B cell (primary cell): ENCODE data around the gene CADPS. TPM values are rescaled to one million over a fixed set of nuclear protein-coding genes. Genes with fewer than 3 reads are reported as not detected.

Experiments used
- ATAC-seq: fragments of 200-7000 bp; cut with Tn5 transposase; one replicate; pipeline ENCODE4 v1.10.0; 2021; ENCODE audit warnings: low read depth, mild to moderate bottlenecking, moderate number of reproducible peaks, moderate library complexity
- CTCF ChIA-PET: fragments of 350-600 bp; sonication (Branson Sonifier 250); formaldehyde crosslinking; loops from one replicate; lab custom pipeline; 2021; ENCODE audit warnings: antibody characterized with exemption, inconsistent platforms; lab: Charles Lee
- POLR2A ChIA-PET: fragments of 350-600 bp; sonication (Branson Sonifier 250); formaldehyde crosslinking; loops from one replicate; lab custom pipeline; 2021; ENCODE audit warnings: antibody characterized with exemption; lab: Charles Lee
- DNase-seq: peaks from one replicate; pipeline ENCODE4 v3.0.0; 2013
- H2AFZ ChIP-seq: 2 replicates; pipeline ENCODE4 v1.6.1; 2012; ENCODE audit warnings: mild to moderate bottlenecking, low read depth, low read length; ENCODE audit not compliant: insufficient read depth, poor library complexity, severe bottlenecking
- H3K27ac ChIP-seq, 2 donors: 1 replicate in 1 of 2; 2 replicates in 1 of 2; pipeline ENCODE4 v1.5.1; 2012 to 2013; ENCODE audit warnings: low read length in 2 of 2, mild to moderate bottlenecking in 2 of 2, moderate library complexity in 1 of 2
- H3K27me3 ChIP-seq, 4 experiments: fragments of 200-600 bp in 1 of 4; sonication (generic) in 1 of 4; replicated peaks in 1 of 4; 1 replicate in 2 of 4; 2 replicates in 2 of 4; pipeline versions ENCODE4 v1.6.1 to v1.7.0; 2013 to 2016; ENCODE audit warnings: low read length in 3 of 4, mild to moderate bottlenecking in 2 of 4, mixed read lengths in 1 of 4, moderate library complexity in 1 of 4; ENCODE audit not compliant: insufficient read depth in 4 of 4, control insufficient read depth in 3 of 4; ENCODE audit errors: control extremely low read depth in 1 of 4
- H3K36me3 ChIP-seq, 2 experiments: replicated peaks in 1 of 2; 1 replicate in 1 of 2; 2 replicates in 1 of 2; pipeline versions ENCODE4 v1.6.1 to v1.7.1; 2013; ENCODE audit warnings: low read length in 1 of 2; ENCODE audit not compliant: insufficient read depth in 2 of 2, control insufficient read depth in 1 of 2; ENCODE audit errors: control extremely low read depth in 1 of 2, extremely low read depth in 1 of 2
- H3K4me1 ChIP-seq, 2 donors: fragments of 200-600 bp in 1 of 2; sonication (generic) in 1 of 2; 1 replicate in 1 of 2; 2 replicates in 1 of 2; pipeline versions ENCODE4 v1.5.1 to v1.6.1; 2013 to 2017; ENCODE audit warnings: low read length in 2 of 2; ENCODE audit not compliant: control insufficient read depth in 2 of 2, insufficient read depth in 2 of 2
- H3K4me2 ChIP-seq: replicated peaks from 2 replicates; pipeline ENCODE3; 2012; ENCODE audit warnings: mild to moderate bottlenecking, low read depth, low read length; ENCODE audit not compliant: poor library complexity, severe bottlenecking
- H3K4me3 ChIP-seq, 5 experiments: fragments of 200-600 bp in 1 of 5; sonication (generic) in 1 of 5; 1 replicate in 3 of 5; 2 replicates in 2 of 5; pipeline versions ENCODE4 v1.5.1 to v1.7.0; 2011 to 2016; ENCODE audit warnings: low read length in 4 of 5, mild to moderate bottlenecking in 4 of 5, low read depth in 2 of 5, control low read depth in 1 of 5, moderate library complexity in 1 of 5; ENCODE audit not compliant: insufficient read depth in 1 of 5; ENCODE audit errors: control extremely low read depth in 1 of 5, extremely low read depth in 1 of 5
- H3K79me2 ChIP-seq: fragments of 200-600 bp; sonication (generic); one replicate; pipeline ENCODE4 v1.6.0; 2016; ENCODE audit warnings: low read length; ENCODE audit not compliant: control insufficient read depth, insufficient read depth
- H3K9ac ChIP-seq: fragments of 200-600 bp; sonication (generic); 2 replicates; pipeline ENCODE4 v1.6.1; 2017; ENCODE audit warnings: mild to moderate bottlenecking, low read length, moderate library complexity
- H3K9me3 ChIP-seq, 3 donors: one replicate each; pipeline versions ENCODE4 v1.6.1 to v1.7.1; 2013; ENCODE audit warnings: low read length in 2 of 3; ENCODE audit not compliant: control insufficient read depth in 2 of 3, insufficient read depth in 1 of 3; ENCODE audit errors: control extremely low read depth in 1 of 3
- H4K20me1 ChIP-seq: 2 replicates; pipeline ENCODE4 v1.6.0; 2012; ENCODE audit warnings: mild to moderate bottlenecking, low read length; ENCODE audit not compliant: insufficient read depth, control insufficient read depth, poor library complexity, severe bottlenecking
- H3K27ac Mint-ChIP-seq: one replicate; pipeline ENCODE4 v1.8.0; 2021; ENCODE audit warnings: mixed read lengths
- H3K27me3 Mint-ChIP-seq: one replicate; pipeline ENCODE4 v1.8.0; 2021; ENCODE audit warnings: mixed read lengths
- H3K4me1 Mint-ChIP-seq: one replicate; pipeline ENCODE4 v1.8.0; 2021; ENCODE audit warnings: mixed read lengths
- H3K4me3 Mint-ChIP-seq: one replicate; pipeline ENCODE4 v1.8.0; 2021; ENCODE audit warnings: mixed read lengths
- H3K9me3 Mint-ChIP-seq: one replicate; pipeline ENCODE4 v1.8.0; 2022; ENCODE audit warnings: mixed read lengths; ENCODE audit not compliant: insufficient read depth
- EZH2 ChIP-seq: IDR thresholded peaks from 2 replicates; pipeline ENCODE4 v1.6.1; 2012; ENCODE audit warnings: borderline replicate concordance, low read depth, mild to moderate bottlenecking, moderate library complexity, low read length; ENCODE audit not compliant: insufficient read depth, poor library complexity, severe bottlenecking
- WGBS: methylation state at CpG from one replicate; pipeline ENCODE4 v1.1.5; 2013; ENCODE audit warnings: missing lambda C conversion rate; ENCODE audit not compliant: insufficient coverage; 5-methylcytosine and 5-hydroxymethylcytosine counted together
- intact Hi-C: fragments of 100-400 bp; cut with micrococcal nuclease; formaldehyde crosslinking; loops from one replicate; pipeline ENCODE4 v1.10.0; 2022
- polyA plus RNA-seq: library from polyadenylated mRNA; depleted of rRNA; stranded (reverse); fragments of >200 nt; gene quantifications from 2 replicates; pipeline ENCODE4 v1.2.3, GENCODE V29; 2012
- total RNA-seq, 2 donors: library from RNA; stranded (reverse); fragments of 120-200 nt in 1 of 2; gene quantifications; 1 replicate in 1 of 2; 2 replicates in 1 of 2; pipeline versions ENCODE4 v1.2.3 to v1.2.4, GENCODE V29; 2013 to 2022
- TF ChIP-seq, protein P1 (sequence below): fragments of 200-600 bp; IDR thresholded peaks from one replicate; pipeline ENCODE4 v1.8.0; 2022; ENCODE audit warnings: antibody characterized with exemption, mild to moderate bottlenecking

CADPS gene
- total and polyA plus RNA-seq, 2 donors (not counting 1 experiment from before 2014, with no cell fraction given): 0.16 to 0.22 TPM

GRCh38 chr3:62682826-62683225 lies 192.4 kb downstream of the CADPS start:
- Histone ChIP-seq H3K36me3 (no peaks in the 10 kb centered on the region), H3K4me3 (no peak overlapping the region), H3K27ac (no peak overlapping the region), H2AFZ (no peak overlapping the region), H3K4me2 (no peak overlapping the region), H3K4me1 (no peaks in the 10 kb centered on the region), H4K20me1 (no peaks in the 10 kb centered on the region), H3K79me2 (no peaks in the 10 kb centered on the region), H3K9ac (no peak overlapping the region), H3K27me3 (no peaks in the 10 kb centered on the region), H3K9me3 (no peaks in the 10 kb centered on the region)
- Mint-ChIP-seq H3K9me3 (no peaks in the 10 kb centered on the region), H3K4me3 (no peak overlapping the region), H3K4me1 (no peaks in the 10 kb centered on the region), H3K27ac (no peak overlapping the region), H3K27me3 (no peaks in the 10 kb centered on the region)
- POLR2A ChIA-PET: no interaction called here
- WGBS: no CpG with 5 or more reads among the region's 2 CpGs
- DNase-seq: no peak
- CTCF ChIA-PET: no interaction called here
- TF ChIP-seq EZH2: no peak
- TF ChIP-seq, protein P1, sequence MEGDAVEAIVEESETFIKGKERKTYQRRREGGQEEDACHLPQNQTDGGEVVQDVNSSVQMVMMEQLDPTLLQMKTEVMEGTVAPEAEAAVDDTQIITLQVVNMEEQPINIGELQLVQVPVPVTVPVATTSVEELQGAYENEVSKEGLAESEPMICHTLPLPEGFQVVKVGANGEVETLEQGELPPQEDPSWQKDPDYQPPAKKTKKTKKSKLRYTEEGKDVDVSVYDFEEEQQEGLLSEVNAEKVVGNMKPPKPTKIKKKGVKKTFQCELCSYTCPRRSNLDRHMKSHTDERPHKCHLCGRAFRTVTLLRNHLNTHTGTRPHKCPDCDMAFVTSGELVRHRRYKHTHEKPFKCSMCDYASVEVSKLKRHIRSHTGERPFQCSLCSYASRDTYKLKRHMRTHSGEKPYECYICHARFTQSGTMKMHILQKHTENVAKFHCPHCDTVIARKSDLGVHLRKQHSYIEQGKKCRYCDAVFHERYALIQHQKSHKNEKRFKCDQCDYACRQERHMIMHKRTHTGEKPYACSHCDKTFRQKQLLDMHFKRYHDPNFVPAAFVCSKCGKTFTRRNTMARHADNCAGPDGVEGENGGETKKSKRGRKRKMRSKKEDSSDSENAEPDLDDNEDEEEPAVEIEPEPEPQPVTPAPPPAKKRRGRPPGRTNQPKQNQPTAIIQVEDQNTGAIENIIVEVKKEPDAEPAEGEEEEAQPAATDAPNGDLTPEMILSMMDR: no peak
- intact Hi-C loops: no loop called here
- ATAC-seq: no peak

DNA sequence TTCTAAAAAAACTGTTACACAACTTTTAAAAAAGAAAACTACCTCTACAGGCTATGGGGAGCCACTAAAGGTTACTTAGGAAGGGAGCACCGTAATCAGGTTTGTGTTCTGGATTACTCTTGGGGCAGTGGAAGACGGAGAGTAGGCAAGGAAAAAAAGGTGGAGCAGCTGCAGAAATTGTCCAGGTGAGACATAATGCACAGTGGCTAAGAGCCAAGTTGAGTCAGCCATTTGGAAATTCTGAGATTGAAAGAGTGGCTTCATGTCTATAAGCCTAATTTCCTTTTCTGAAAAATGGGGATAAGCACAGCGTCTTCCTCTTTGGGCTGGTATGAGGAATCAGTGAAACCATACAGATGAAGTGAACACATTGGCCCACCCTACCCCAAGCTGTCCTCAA lies 195.2 kb downstream of the CADPS start:
- DNase-seq (no peak), ATAC-seq (no peak)
- intact Hi-C loops: no loop called here
- H3K9ac ChIP-seq: no peak overlapping the region
- TF ChIP-seq, protein P1: no peak
- no peak for TF ChIP-seq EZH2
- H3K4me2 ChIP-seq: no peak overlapping the region
- ChIA-PET CTCF (no interaction called here), POLR2A (no interaction called here)
- no peaks in the 10 kb centered on the region for H4K20me1 ChIP-seq
- H3K4me3 ChIP-seq: no peak overlapping the region
- peaks cover 6% of the 10 kb centered on the region for H3K27me3 Mint-ChIP-seq
- H3K27ac Mint-ChIP-seq: no peak overlapping the region
- H3K9me3 Mint-ChIP-seq: no peaks in the 10 kb centered on the region
- H3K79me2 ChIP-seq: no peaks in the 10 kb centered on the region
- H3K4me3 Mint-ChIP-seq: no peak overlapping the region
- no peaks in the 10 kb centered on the region for H3K4me1 ChIP-seq
- WGBS: 82% methylated on average over 2 of the region's 3 CpGs
- no peaks in the 10 kb centered on the region for H3K27me3 ChIP-seq
- no peaks in the 10 kb centered on the region for H3K4me1 Mint-ChIP-seq
- no peak overlapping the region for H3K27ac ChIP-seq
- H3K36me3 ChIP-seq: no peaks in the 10 kb centered on the region
- no peak overlapping the region for H2AFZ ChIP-seq
- H3K9me3 ChIP-seq: no peaks in the 10 kb centered on the region
